DND-41 (cell line): ENCODE results near the gene IGFBP2.

ENCODE experiments used
- EZH2 ChIP-seq: IDR thresholded peaks from 3 replicates; pipeline ENCODE4 v1.6.1; 2012; ENCODE audit warnings: borderline replicate concordance, low read depth, mild to moderate bottlenecking, moderate library complexity, low read length, inconsistent platforms; ENCODE audit not compliant: severe bottlenecking
- TF ChIP-seq, protein P1 (sequence below): IDR thresholded peaks from 2 replicates; pipeline ENCODE4 v1.5.1; 2012; ENCODE audit warnings: borderline replicate concordance, low read length, moderate library complexity, mild to moderate bottlenecking; ENCODE audit not compliant: poor library complexity, severe bottlenecking; ENCODE audit errors: extremely low read depth

DNA sequence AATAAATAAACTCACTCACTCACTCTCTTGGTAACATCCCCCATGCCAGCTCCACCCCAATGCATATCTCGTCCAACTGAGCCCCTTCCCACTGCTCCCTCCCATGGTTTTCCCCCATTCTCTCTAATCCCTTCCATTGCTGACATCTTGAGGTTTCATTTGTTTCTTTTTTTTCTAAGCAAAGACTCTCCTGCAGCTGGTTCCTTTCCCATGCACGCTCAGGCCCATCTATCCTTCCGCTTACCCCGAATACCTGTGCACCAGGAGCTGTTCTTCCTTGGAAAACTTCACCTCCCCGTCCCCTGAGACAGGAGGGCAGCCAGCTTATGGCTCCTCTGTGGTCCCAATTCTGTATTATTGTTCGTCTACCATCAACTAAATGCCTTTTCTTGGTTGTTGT, 41.7 kb upstream of the IGFBP2 start:
- TF ChIP-seq, protein P1, sequence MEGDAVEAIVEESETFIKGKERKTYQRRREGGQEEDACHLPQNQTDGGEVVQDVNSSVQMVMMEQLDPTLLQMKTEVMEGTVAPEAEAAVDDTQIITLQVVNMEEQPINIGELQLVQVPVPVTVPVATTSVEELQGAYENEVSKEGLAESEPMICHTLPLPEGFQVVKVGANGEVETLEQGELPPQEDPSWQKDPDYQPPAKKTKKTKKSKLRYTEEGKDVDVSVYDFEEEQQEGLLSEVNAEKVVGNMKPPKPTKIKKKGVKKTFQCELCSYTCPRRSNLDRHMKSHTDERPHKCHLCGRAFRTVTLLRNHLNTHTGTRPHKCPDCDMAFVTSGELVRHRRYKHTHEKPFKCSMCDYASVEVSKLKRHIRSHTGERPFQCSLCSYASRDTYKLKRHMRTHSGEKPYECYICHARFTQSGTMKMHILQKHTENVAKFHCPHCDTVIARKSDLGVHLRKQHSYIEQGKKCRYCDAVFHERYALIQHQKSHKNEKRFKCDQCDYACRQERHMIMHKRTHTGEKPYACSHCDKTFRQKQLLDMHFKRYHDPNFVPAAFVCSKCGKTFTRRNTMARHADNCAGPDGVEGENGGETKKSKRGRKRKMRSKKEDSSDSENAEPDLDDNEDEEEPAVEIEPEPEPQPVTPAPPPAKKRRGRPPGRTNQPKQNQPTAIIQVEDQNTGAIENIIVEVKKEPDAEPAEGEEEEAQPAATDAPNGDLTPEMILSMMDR, result no peak
- TF ChIP-seq EZH2, result no peak
